HEK293 (cell line): Measurements from ENCODE around the gene AJUBA.

Experiments used
- CTCF ChIA-PET: fragments of 350-600 bp; formaldehyde crosslinking; extraction: SDS; loops from one replicate; lab custom pipeline; 2021; ENCODE audit warnings: antibody characterized with exemption; lab: Yijun Ruan, JAX
- POLR2A ChIA-PET: fragments of 300-600 bp; formaldehyde crosslinking; extraction: SDS; loops from one replicate; lab custom pipeline; 2020; ENCODE audit warnings: antibody characterized with exemption, inconsistent platforms; lab: Yijun Ruan, JAX
- H3K27ac ChIP-seq: fragments of 200-500 bp; sonication (Bioruptor generic); 2 replicates; pipeline ENCODE4 v1.5.1; 2014; ENCODE audit warnings: low read depth, low read length, control low read depth, inconsistent platforms; ENCODE audit errors: extremely low read depth
- H3K36me3 ChIP-seq, 2 experiments: fragments of 200-500 bp in 1 of 2; sonication (Bioruptor generic) in 1 of 2; 1 replicate in 1 of 2; 2 replicates in 1 of 2; pipeline ENCODE4 v1.5.1; 2014 to 2017; ENCODE audit warnings: inconsistent platforms in 2 of 2, low read length in 2 of 2; ENCODE audit not compliant: control insufficient read depth in 2 of 2, insufficient read depth in 1 of 2
- H3K4me1 ChIP-seq: fragments of 200-500 bp; sonication (Bioruptor generic); 2 replicates; pipeline ENCODE4 v1.5.1; 2014; ENCODE audit warnings: mild to moderate bottlenecking, low read length, inconsistent platforms; ENCODE audit not compliant: control insufficient read depth, insufficient read depth
- H3K4me3 ChIP-seq: 2 replicates; pipeline ENCODE4 v1.5.1; 2011; ENCODE audit warnings: low read depth, mild to moderate bottlenecking, control low read depth, low read length, moderate library complexity
- H3K9me3 ChIP-seq: fragments of 200-500 bp; sonication (Bioruptor generic); 2 replicates; pipeline ENCODE4 v1.5.1; 2014; ENCODE audit warnings: low read depth, low read length, inconsistent platforms; ENCODE audit not compliant: control insufficient read depth, insufficient read depth
- GFI1B ChIP-seq: fragments of 450-650 bp; formaldehyde crosslinking; IDR thresholded peaks from 2 replicates; pipeline ENCODE4 v1.5.1; 2016; ENCODE audit warnings: missing biosample characterization, missing genetic modification characterization
- KLF7 ChIP-seq: fragments of 450-650 bp; formaldehyde crosslinking; IDR thresholded peaks from 2 replicates; pipeline ENCODE4 v1.5.1; 2016; ENCODE audit warnings: missing biosample characterization, missing genetic modification characterization, borderline replicate concordance
- PATZ1 ChIP-seq: fragments of 450-650 bp; formaldehyde crosslinking; IDR thresholded peaks from 2 replicates; pipeline ENCODE4 v1.5.1; 2016; ENCODE audit warnings: missing biosample characterization, missing genetic modification characterization
- RBAK ChIP-seq: fragments of 450-650 bp; formaldehyde crosslinking; IDR thresholded peaks from 2 replicates; pipeline ENCODE4 v1.5.1; 2016; ENCODE audit warnings: missing biosample characterization, missing genetic modification characterization
- SCRT1 ChIP-seq: fragments of 450-650 bp; formaldehyde crosslinking; IDR thresholded peaks from 2 replicates; pipeline ENCODE4 v1.5.1; 2016; ENCODE audit warnings: missing biosample characterization, missing genetic modification characterization, borderline replicate concordance
- SP3 ChIP-seq: fragments of 450-650 bp; formaldehyde crosslinking; IDR thresholded peaks from 2 replicates; pipeline ENCODE4 v1.5.1; 2016; ENCODE audit warnings: missing biosample characterization, missing genetic modification characterization
- ZFP3 ChIP-seq: fragments of 450-650 bp; formaldehyde crosslinking; IDR thresholded peaks from 2 replicates; pipeline ENCODE4 v1.5.1; 2016; ENCODE audit warnings: low read depth, missing biosample characterization, missing genetic modification characterization
- ZNF10 ChIP-seq: fragments of 450-650 bp; formaldehyde crosslinking; IDR thresholded peaks from 2 replicates; pipeline ENCODE4 v1.5.1; 2017; ENCODE audit warnings: missing biosample characterization, missing genetic modification characterization
- ZNF121 ChIP-seq: fragments of 450-650 bp; formaldehyde crosslinking; IDR thresholded peaks from 2 replicates; pipeline ENCODE4 v1.5.1; 2016; ENCODE audit warnings: missing biosample characterization, missing genetic modification characterization
- ZNF169 ChIP-seq: fragments of 450-650 bp; formaldehyde crosslinking; IDR thresholded peaks from 2 replicates; pipeline ENCODE4 v1.5.1; 2016; ENCODE audit warnings: missing biosample characterization, missing genetic modification characterization
- ZNF174 ChIP-seq: fragments of 450-650 bp; formaldehyde crosslinking; IDR thresholded peaks from 2 replicates; pipeline ENCODE4 v1.5.0; 2017; ENCODE audit warnings: missing biosample characterization, mild to moderate bottlenecking, missing genetic modification characterization
- ZNF214 ChIP-seq: fragments of 450-650 bp; formaldehyde crosslinking; IDR thresholded peaks from 2 replicates; pipeline ENCODE4 v1.5.1; 2017; ENCODE audit warnings: missing biosample characterization, mild to moderate bottlenecking, missing genetic modification characterization, borderline replicate concordance
- ZNF311 ChIP-seq: fragments of 450-650 bp; formaldehyde crosslinking; IDR thresholded peaks from 2 replicates; pipeline ENCODE4 v1.5.1; 2017; ENCODE audit warnings: missing biosample characterization, missing genetic modification characterization, borderline replicate concordance
- ZNF433 ChIP-seq: fragments of 450-650 bp; formaldehyde crosslinking; IDR thresholded peaks from 2 replicates; pipeline ENCODE4 v1.5.1; 2016; ENCODE audit warnings: missing biosample characterization, missing genetic modification characterization, low read depth
- ZNF529 ChIP-seq: fragments of 450-650 bp; formaldehyde crosslinking; IDR thresholded peaks from 2 replicates; pipeline ENCODE4 v1.5.1; 2017; ENCODE audit warnings: missing genetic modification characterization, missing biosample characterization; ENCODE audit not compliant: insufficient replicate concordance
- ZNF558 ChIP-seq: fragments of 450-650 bp; formaldehyde crosslinking; IDR thresholded peaks from 2 replicates; pipeline ENCODE4 v1.5.1; 2016; ENCODE audit warnings: missing biosample characterization, missing genetic modification characterization
- ZNF560 ChIP-seq: fragments of 450-650 bp; formaldehyde crosslinking; IDR thresholded peaks from 2 replicates; pipeline ENCODE4 v1.5.1; 2017; ENCODE audit warnings: missing biosample characterization, missing genetic modification characterization, borderline replicate concordance
- ZNF626 ChIP-seq: fragments of 450-650 bp; sonication (Bioruptor Pico); formaldehyde crosslinking; IDR thresholded peaks from 2 replicates; pipeline ENCODE4 v1.5.1; 2018; ENCODE audit warnings: missing biosample characterization, missing genetic modification characterization, inconsistent platforms
- ZNF660 ChIP-seq: fragments of 450-650 bp; IDR thresholded peaks from 2 replicates; pipeline ENCODE4 v1.5.1; 2018; ENCODE audit warnings: missing biosample characterization, mild to moderate bottlenecking, missing genetic modification characterization
- TF ChIP-seq, protein P1 (sequence below): sonication (generic); formaldehyde crosslinking; IDR thresholded peaks from 2 replicates; pipeline ENCODE4 v1.8.1; 2022; ENCODE audit warnings: mild to moderate bottlenecking, moderate library complexity, missing genetic modification reagents
- TF ChIP-seq, protein P2 (sequence below): fragments of 450-650 bp; formaldehyde crosslinking; IDR thresholded peaks from 2 replicates; pipeline ENCODE4; 2016; ENCODE audit warnings: missing biosample characterization, missing genetic modification characterization
- TF ChIP-seq, protein P3 (sequence below): fragments of 450-650 bp; formaldehyde crosslinking; conservative IDR thresholded peaks from 2 replicates; pipeline ENCODE4 v1.5.1; 2016; ENCODE audit warnings: low read depth, missing biosample characterization, missing genetic modification characterization
- TF ChIP-seq, protein P4 (sequence below): IDR thresholded peaks from 2 replicates; pipeline ENCODE4 v1.6.1; 2011; ENCODE audit warnings: mild to moderate bottlenecking, low read depth, low read length, borderline replicate concordance

AJUBA gene

DNA sequence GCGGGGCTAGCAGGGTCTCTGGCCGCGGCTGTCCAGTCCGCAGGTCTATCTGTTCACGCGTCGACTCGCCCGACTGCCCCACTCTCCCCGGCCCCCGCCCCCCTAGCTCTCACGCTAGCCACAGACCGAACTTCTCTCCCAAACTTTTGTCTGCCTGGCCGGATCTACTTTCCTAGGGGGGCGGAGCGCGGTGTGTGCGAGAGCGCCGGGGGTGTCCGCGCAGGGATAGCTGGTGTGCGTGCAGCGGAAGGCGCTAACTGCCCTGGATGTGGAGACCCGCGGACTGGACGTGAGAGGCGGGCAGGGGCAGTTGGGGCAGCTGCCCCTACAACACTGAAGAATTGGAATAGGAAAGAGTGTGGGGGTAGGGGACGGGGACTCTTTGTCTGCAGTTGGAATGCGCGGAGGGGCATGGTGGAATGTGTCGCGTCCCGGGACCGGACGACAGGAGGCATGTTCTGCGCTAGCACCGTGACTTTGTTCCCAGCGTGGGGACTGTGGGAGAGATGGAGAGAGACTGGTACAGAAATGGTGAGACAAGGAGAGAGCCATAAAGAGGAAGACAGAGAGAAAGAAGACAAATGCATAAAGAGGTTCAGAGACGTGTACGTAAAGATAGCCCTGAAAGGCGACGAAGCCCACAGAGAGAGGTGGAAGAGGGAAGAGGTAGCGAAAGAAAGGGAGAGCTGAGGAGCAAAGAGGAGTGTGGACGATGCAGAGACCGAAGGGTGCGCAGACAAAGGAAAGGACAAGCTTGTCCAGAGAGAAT lies at the start of gene AJUBA (continued):
- TF ChIP-seq ZNF169 (tag by site-specific recombination) (peak; percentile 89), ZNF660 (no peak; the same call in 1 of the 2 replicates), ZNF121 (tag by site-specific recombination) (peak; percentile 89), ZNF433 (no peak), SCRT1 (tag by site-specific recombination) (no peak; the same call in 1 of the 2 replicates), ZNF311 (tag by site-specific recombination) (no peak), RBAK (tag by site-specific recombination) (peak; percentile 48; the same call in 1 of the 2 replicates), ZFP3 (tag by site-specific recombination) (no peak), ZNF10 (tag by site-specific recombination) (peak; percentile 83; the same call in 1 of the 2 replicates), ZNF174 (no peak), ZNF626 (no peak), ZNF558 (tag by site-specific recombination) (peak; percentile 70)
- TF ChIP-seq, protein P1, sequence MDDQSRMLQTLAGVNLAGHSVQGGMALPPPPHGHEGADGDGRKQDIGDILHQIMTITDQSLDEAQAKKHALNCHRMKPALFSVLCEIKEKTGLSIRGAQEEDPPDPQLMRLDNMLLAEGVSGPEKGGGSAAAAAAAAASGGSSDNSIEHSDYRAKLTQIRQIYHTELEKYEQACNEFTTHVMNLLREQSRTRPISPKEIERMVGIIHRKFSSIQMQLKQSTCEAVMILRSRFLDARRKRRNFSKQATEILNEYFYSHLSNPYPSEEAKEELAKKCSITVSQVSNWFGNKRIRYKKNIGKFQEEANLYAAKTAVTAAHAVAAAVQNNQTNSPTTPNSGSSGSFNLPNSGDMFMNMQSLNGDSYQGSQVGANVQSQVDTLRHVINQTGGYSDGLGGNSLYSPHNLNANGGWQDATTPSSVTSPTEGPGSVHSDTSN (CRISPR knock-in tag), result no peak
- TF ChIP-seq, protein P2, sequence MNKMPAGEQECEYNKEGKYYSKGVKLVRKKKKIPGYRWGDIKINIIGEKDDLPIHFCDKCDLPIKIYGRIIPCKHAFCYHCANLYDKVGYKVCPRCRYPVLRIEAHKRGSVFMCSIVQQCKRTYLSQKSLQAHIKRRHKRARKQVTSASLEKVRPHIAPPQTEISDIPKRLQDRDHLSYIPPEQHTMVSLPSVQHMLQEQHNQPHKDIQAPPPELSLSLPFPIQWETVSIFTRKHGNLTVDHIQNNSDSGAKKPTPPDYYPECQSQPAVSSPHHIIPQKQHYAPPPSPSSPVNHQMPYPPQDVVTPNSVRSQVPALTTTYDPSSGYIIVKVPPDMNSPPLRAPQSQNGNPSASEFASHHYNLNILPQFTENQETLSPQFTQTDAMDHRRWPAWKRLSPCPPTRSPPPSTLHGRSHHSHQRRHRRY (tag by site-specific recombination), result peak; percentile 94
- TF ChIP-seq, protein P3, sequence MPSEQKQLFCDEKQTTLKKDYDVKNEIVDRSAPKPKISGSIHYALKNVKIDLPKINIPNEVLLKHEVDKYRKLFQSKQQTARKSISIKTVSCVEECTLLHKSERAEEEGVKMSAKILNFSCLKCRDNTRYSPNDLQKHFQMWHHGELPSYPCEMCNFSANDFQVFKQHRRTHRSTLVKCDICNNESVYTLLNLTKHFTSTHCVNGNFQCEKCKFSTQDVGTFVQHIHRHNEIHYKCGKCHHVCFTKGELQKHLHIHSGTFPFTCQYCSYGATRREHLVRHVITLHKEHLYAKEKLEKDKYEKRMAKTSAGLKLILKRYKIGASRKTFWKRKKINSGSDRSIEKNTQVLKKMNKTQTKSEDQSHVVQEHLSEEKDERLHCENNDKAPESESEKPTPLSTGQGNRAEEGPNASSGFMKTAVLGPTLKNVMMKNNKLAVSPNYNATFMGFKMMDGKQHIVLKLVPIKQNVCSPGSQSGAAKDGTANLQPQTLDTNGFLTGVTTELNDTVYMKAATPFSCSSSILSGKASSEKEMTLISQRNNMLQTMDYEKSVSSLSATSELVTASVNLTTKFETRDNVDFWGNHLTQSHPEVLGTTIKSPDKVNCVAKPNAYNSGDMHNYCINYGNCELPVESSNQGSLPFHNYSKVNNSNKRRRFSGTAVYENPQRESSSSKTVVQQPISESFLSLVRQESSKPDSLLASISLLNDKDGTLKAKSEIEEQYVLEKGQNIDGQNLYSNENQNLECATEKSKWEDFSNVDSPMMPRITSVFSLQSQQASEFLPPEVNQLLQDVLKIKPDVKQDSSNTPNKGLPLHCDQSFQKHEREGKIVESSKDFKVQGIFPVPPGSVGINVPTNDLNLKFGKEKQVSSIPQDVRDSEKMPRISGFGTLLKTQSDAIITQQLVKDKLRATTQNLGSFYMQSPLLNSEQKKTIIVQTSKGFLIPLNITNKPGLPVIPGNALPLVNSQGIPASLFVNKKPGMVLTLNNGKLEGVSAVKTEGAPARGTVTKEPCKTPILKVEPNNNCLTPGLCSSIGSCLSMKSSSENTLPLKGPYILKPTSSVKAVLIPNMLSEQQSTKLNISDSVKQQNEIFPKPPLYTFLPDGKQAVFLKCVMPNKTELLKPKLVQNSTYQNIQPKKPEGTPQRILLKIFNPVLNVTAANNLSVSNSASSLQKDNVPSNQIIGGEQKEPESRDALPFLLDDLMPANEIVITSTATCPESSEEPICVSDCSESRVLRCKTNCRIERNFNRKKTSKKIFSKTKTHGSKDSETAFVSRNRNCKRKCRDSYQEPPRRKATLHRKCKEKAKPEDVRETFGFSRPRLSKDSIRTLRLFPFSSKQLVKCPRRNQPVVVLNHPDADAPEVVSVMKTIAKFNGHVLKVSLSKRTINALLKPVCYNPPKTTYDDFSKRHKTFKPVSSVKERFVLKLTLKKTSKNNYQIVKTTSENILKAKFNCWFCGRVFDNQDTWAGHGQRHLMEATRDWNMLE, result 0 out of 2 replicates have a peak, but pooled peaks have one; percentile 27
- TF ChIP-seq, protein P4, sequence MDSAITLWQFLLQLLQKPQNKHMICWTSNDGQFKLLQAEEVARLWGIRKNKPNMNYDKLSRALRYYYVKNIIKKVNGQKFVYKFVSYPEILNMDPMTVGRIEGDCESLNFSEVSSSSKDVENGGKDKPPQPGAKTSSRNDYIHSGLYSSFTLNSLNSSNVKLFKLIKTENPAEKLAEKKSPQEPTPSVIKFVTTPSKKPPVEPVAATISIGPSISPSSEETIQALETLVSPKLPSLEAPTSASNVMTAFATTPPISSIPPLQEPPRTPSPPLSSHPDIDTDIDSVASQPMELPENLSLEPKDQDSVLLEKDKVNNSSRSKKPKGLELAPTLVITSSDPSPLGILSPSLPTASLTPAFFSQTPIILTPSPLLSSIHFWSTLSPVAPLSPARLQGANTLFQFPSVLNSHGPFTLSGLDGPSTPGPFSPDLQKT, result no peak
- TF ChIP-seq, all 188 proteins: peak for 113

DNA sequence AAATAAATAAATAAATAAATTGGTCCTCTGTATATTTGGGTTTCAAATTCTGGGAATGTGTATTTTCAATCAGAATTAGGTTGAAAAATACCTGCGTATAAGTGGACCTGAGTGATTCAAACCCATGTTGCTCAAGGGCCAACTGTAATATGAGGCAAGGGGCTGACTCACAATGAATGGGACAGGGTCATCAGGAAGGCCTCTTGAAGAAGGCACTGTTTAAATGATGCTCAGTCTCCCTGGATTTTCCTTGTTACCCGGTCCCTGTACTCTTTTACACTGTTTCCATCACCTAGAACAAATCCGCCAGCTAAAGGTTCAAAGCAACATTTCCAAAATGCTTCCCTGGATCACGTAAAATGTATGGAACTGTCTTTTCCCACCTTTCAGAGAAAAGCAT lies 48.6 kb upstream of the AJUBA start:
- no peaks in the 10 kb centered on the region for H3K4me1 ChIP-seq
- POLR2A ChIA-PET, result interaction anchor here (0.6 to 1.8 kb wide), 2 partner anchors 11 to 24 kb away, joined by 3 to 4 read pairs; no protein-coding TSS in a partner anchor
- CTCF ChIA-PET, result interaction anchor here (0.6 to 1.8 kb wide), 5 partner anchors 24 to 49 kb away, joined by 3 to 8 read pairs (median 4); partner anchors contain the start of gene AJUBA
- H3K36me3 ChIP-seq, result peaks cover 45 to 55% of the 10 kb centered on the region in 2 experiments
- H3K27ac ChIP-seq, result no peak overlapping the region
- H3K9me3 ChIP-seq, result no peaks in the 10 kb centered on the region
- no peak overlapping the region for H3K4me3 ChIP-seq
- TF ChIP-seq SP3 (tag by site-specific recombination) (no peak), ZNF560 (tag by site-specific recombination) (no peak), ZNF214 (no peak), KLF7 (tag by site-specific recombination) (no peak), GFI1B (no peak), PATZ1 (tag by site-specific recombination) (no peak), ZNF529 (tag by site-specific recombination) (no peak)
- TF ChIP-seq, protein P1 (CRISPR knock-in tag), result no peak
